Measurements from ENCODE around the gene ECHS1.

DNA sequence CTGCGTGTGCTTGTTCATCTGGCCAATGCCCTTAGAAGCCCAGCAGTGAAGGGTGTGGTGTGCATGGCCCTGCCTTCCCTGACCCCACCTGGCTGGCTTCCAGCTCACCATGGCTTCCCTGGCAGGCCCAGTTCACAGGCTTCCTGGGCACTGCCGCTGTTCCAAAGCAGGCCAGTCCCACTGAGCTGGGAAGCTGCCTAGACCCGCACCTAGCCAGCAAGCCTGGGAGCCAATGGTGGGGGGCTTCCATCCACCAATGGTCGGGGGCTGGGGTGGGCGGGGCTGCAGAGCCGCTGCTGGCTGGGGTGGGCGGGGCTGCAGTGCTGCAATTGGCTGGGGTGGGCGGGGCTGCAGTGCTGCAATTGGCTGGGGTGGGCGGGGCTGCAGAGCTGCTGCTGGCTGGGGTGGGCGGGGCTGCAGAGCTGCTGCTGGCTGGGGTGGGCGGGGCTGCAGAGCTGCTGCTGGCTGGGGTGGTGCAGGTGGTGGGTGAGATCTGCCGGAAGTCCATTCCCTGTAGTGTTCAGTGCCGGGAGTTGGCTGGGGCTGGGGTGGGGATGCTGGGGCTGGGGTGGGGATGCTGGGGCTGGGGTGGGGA lies 48.9 kb downstream of the ECHS1 start:
- no peak for TF ChIP-seq POLR2A (IDR thresholded peaks at IDR 0.05; ENCODE audit: low read depth, low read length)
- TF ChIP-seq, protein P1, sequence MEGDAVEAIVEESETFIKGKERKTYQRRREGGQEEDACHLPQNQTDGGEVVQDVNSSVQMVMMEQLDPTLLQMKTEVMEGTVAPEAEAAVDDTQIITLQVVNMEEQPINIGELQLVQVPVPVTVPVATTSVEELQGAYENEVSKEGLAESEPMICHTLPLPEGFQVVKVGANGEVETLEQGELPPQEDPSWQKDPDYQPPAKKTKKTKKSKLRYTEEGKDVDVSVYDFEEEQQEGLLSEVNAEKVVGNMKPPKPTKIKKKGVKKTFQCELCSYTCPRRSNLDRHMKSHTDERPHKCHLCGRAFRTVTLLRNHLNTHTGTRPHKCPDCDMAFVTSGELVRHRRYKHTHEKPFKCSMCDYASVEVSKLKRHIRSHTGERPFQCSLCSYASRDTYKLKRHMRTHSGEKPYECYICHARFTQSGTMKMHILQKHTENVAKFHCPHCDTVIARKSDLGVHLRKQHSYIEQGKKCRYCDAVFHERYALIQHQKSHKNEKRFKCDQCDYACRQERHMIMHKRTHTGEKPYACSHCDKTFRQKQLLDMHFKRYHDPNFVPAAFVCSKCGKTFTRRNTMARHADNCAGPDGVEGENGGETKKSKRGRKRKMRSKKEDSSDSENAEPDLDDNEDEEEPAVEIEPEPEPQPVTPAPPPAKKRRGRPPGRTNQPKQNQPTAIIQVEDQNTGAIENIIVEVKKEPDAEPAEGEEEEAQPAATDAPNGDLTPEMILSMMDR (IDR thresholded peaks at IDR 0.05; ENCODE audit: extremely low read depth in 1 of 2, insufficient read depth in 1 of 2, low read depth in 1 of 2, low read length in 2 of 2), result no peak

Measured in endothelial cell of umbilical vein (primary cell).